ENCODE results near the gene BIRC7. TPM values are rescaled to one million over a fixed set of nuclear protein-coding genes. Genes with fewer than 3 reads are reported as not detected.
A peak's percentile ranks its signal among the peaks of the same experiment; 100 is the strongest.
"Not testable (repeated sequence)": the region's sequence is repeated elsewhere in the genome, so short reads cannot be mapped to it uniquely, and the experiment has no call there.

The BIRC7 gene
- total RNA-seq, 1 donor from 2014 or later = not detected

GRCh38 chr20:63208346-63208909, 27.3 kb upstream of the BIRC7 start:
- peak; percentile 17 for DNase-seq

- DNase-seq = no peak
Observed at GRCh38 chr20:63210011-63210605, 25.6 kb upstream of the BIRC7 start.

- no peak for DNase-seq
Observed at GRCh38 chr20:63212393-63212730, 23.3 kb upstream of the BIRC7 start.

GRCh38 chr20:63212792-63213191, 22.9 kb upstream of the BIRC7 start:
- no peak for DNase-seq

- DNase-seq = no peak
Observed at GRCh38 chr20:63214514-63214913, 21.2 kb upstream of the BIRC7 start.

GRCh38 chr20:63215101-63216040, 20.3 kb upstream of the BIRC7 start:
- no peak for DNase-seq

- DNase-seq = peak; percentile 91
Observed at GRCh38 chr20:63216041-63216848, 19.5 kb upstream of the BIRC7 start, which contains the start of gene YTHDF1. TSS of gene YTHDF1 (minus strand) at chr20:63216131. CDS start at chr20:63215892, 239 bp downstream.

- no peak for DNase-seq
Observed at GRCh38 chr20:63216849-63217471, 18.7 kb upstream of the BIRC7 start.

- DNase-seq = no peak
Observed at GRCh38 chr20:63217706-63218105, 18.0 kb upstream of the BIRC7 start.

GRCh38 chr20:63218701-63219446, 16.8 kb upstream of the BIRC7 start:
- no peak for DNase-seq

GRCh38 chr20:63219447-63219821, 16.3 kb upstream of the BIRC7 start:
- no peak for DNase-seq

- DNase-seq = no peak
Observed at GRCh38 chr20:63219866-63220521, 15.7 kb upstream of the BIRC7 start.

GRCh38 chr20:63220696-63221399, 14.9 kb upstream of the BIRC7 start:
- no peak for DNase-seq

- DNase-seq = not testable (repeated sequence)
Observed at GRCh38 chr20:63221400-63222053, 14.2 kb upstream of the BIRC7 start.

- no peak for DNase-seq
Observed at GRCh38 chr20:63222541-63222940, 13.2 kb upstream of the BIRC7 start.

GRCh38 chr20:63223121-63223825, 12.4 kb upstream of the BIRC7 start:
- no peak for DNase-seq

- no peak for DNase-seq
Observed at GRCh38 chr20:63223826-63224207, 11.9 kb upstream of the BIRC7 start.

- DNase-seq = no peak
Observed at GRCh38 chr20:63224412-63225081, 11.2 kb upstream of the BIRC7 start.

All from occipital lobe (tissue), 2 donors.